ENCODE data around the gene DSN1. TPM values are rescaled to one million over a fixed set of nuclear protein-coding genes. Genes with fewer than 3 reads are reported as not detected.
A peak's percentile ranks its signal among the peaks of the same experiment; 100 is the strongest.

DSN1 gene
- polyA plus RNA-seq, 1 donor (not counting 4 experiments of a cell fraction or from before 2014, with no cell fraction given), result 12.7 TPM

DNA sequence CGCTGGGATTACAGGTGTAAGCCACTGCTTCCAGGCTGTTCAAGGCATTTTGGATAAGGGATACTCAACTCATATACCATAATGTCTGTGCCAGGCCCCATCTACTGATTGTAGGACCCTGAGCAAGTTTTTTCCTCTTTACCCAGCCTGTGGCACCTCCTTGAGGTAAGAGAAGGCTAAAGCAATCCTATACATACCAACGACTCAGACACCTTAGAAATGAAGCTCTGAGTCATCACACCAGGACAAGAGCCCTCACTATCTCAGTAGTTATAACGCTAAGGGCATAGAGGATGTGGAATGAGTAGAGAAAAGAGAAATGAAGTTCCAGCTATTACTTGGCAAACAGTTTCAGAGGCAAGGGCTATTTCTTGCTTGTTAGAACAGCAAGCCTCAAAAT is 44.6 kb downstream of the DSN1 start:
- Histone ChIP-seq H3K9ac (ENCODE audit: control insufficient read depth, extremely low read depth, insufficient read depth, low read length) (no peak overlapping the region), H3K79me2 (ENCODE audit: control insufficient read depth, insufficient read depth, low read length) (peaks cover 1% of the 10 kb centered on the region), H3K9me3 (ENCODE audit: control insufficient read depth, low read depth, low read length) (no peaks in the 10 kb centered on the region), H4K20me1 (ENCODE audit: control insufficient read depth, extremely low read depth, insufficient read depth, low read length) (no peaks in the 10 kb centered on the region), H3K27me3 (ENCODE audit: control insufficient read depth, extremely low read depth, insufficient read depth, low read length) (no peaks in the 10 kb centered on the region), H3K4me2 (ENCODE audit: control insufficient read depth, extremely low read depth, insufficient read depth, low read depth, low read length) (no peak overlapping the region), H3K9me1 (ENCODE audit: control insufficient read depth, extremely low read depth, insufficient read depth, low read length) (no peaks in the 10 kb centered on the region), H3K27ac (ENCODE audit: control insufficient read depth, insufficient read depth, low read length) (no peak overlapping the region), H3K4me3 (ENCODE audit: control insufficient read depth in 2 of 3, extremely low read depth in 1 of 3, insufficient read depth in 2 of 3, low read depth in 1 of 3, low read length in 3 of 3) (no peak overlapping the region), H3K36me3 (ENCODE audit: control insufficient read depth in 2 of 2, extremely low read depth in 1 of 2, insufficient read depth in 2 of 2, low read length in 2 of 2) (no peaks in the 10 kb centered on the region), H3K4me1 (ENCODE audit: control insufficient read depth, extremely low read depth, insufficient read depth, low read length) (peaks cover 4% of the 10 kb centered on the region), H2AFZ (ENCODE audit: control insufficient read depth, low read length) (no peak overlapping the region)
- TF ChIP-seq EZH2 (IDR thresholded peaks at IDR 0.05; ENCODE audit: low read length), result no peak
- TF ChIP-seq, protein P1, sequence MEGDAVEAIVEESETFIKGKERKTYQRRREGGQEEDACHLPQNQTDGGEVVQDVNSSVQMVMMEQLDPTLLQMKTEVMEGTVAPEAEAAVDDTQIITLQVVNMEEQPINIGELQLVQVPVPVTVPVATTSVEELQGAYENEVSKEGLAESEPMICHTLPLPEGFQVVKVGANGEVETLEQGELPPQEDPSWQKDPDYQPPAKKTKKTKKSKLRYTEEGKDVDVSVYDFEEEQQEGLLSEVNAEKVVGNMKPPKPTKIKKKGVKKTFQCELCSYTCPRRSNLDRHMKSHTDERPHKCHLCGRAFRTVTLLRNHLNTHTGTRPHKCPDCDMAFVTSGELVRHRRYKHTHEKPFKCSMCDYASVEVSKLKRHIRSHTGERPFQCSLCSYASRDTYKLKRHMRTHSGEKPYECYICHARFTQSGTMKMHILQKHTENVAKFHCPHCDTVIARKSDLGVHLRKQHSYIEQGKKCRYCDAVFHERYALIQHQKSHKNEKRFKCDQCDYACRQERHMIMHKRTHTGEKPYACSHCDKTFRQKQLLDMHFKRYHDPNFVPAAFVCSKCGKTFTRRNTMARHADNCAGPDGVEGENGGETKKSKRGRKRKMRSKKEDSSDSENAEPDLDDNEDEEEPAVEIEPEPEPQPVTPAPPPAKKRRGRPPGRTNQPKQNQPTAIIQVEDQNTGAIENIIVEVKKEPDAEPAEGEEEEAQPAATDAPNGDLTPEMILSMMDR (optimal IDR thresholded peaks at IDR 0.05 in 1 of 3, IDR thresholded peaks at IDR 0.05 in 1 of 3, conservative IDR thresholded peaks at IDR 0.05 in 1 of 3; ENCODE audit: extremely low read depth in 1 of 3, insufficient read depth in 2 of 3, low read length in 3 of 3), result peak in 2 of 3 experiments; percentile 47 to 50
- DNase-seq (ENCODE audit: low read depth, low spot score), result no peak
- dilution Hi-C loops (cut with MboI; ENCODE audit: extremely low pct_ligation_motif_present, low sequenced_read_pairs), result no loop called here
- peak; percentile 13 for FAIRE-seq

DNA sequence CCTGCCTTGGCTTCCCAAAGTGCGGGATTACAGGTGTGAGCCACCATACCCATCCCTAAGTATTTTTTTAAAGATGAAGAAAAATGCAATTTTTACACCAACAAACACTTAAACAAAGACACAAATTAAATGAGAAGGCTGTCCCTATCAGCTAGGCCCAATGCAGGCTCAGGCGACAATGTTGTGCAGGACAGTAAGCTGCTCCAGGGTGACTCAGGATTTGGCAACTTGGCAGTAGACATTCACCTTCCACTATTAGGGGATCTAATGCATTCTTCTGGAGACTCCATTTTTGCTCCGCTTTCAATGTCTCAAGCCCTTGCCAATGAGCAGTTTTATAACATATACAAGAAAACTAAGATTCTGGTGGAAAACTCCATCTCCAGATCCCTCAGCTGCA is 47.4 kb downstream of the DSN1 start:
- Histone ChIP-seq H3K27ac (ENCODE audit: control insufficient read depth, insufficient read depth, low read length) (no peak overlapping the region), H3K36me3 (ENCODE audit: control insufficient read depth in 2 of 2, extremely low read depth in 1 of 2, insufficient read depth in 2 of 2, low read length in 2 of 2) (no peaks in the 10 kb centered on the region), H3K4me3 (ENCODE audit: control insufficient read depth in 2 of 3, extremely low read depth in 1 of 3, insufficient read depth in 2 of 3, low read depth in 1 of 3, low read length in 3 of 3) (no peak overlapping the region), H3K4me1 (ENCODE audit: control insufficient read depth, extremely low read depth, insufficient read depth, low read length) (no peaks in the 10 kb centered on the region), H3K27me3 (ENCODE audit: control insufficient read depth, extremely low read depth, insufficient read depth, low read length) (no peaks in the 10 kb centered on the region), H3K79me2 (ENCODE audit: control insufficient read depth, insufficient read depth, low read length) (no peaks in the 10 kb centered on the region), H3K9me3 (ENCODE audit: control insufficient read depth, low read depth, low read length) (no peaks in the 10 kb centered on the region), H2AFZ (ENCODE audit: control insufficient read depth, low read length) (no peak overlapping the region), H3K9ac (ENCODE audit: control insufficient read depth, extremely low read depth, insufficient read depth, low read length) (no peak overlapping the region), H4K20me1 (ENCODE audit: control insufficient read depth, extremely low read depth, insufficient read depth, low read length) (no peaks in the 10 kb centered on the region), H3K9me1 (ENCODE audit: control insufficient read depth, extremely low read depth, insufficient read depth, low read length) (no peaks in the 10 kb centered on the region), H3K4me2 (ENCODE audit: control insufficient read depth, extremely low read depth, insufficient read depth, low read depth, low read length) (no peak overlapping the region)
- no peak for TF ChIP-seq EZH2 (IDR thresholded peaks at IDR 0.05; ENCODE audit: low read length)
- TF ChIP-seq, protein P1 (optimal IDR thresholded peaks at IDR 0.05 in 1 of 3, IDR thresholded peaks at IDR 0.05 in 1 of 3, conservative IDR thresholded peaks at IDR 0.05 in 1 of 3; ENCODE audit: extremely low read depth in 1 of 3, insufficient read depth in 2 of 3, low read length in 3 of 3), result no peak
- DNase-seq (ENCODE audit: low read depth, low spot score) (no peak), FAIRE-seq (no peak)
- dilution Hi-C loops (cut with MboI; ENCODE audit: extremely low pct_ligation_motif_present, low sequenced_read_pairs), result no loop called here
